IPS DF 6.9 (cell line): ENCODE data around the gene C2orf92.
"Not testable (repeated sequence)": the region's sequence is repeated elsewhere in the genome, so short reads cannot be mapped to it uniquely, and the experiment has no call there.

Source experiments
- DNase-seq: peaks from one replicate; pipeline ENCODE4 v3.0.0-alpha.2; 2013; ENCODE audit warnings: low read depth, low spot score
- H3K27ac ChIP-seq: one replicate; pipeline ENCODE4 v1.5.1; 2013; ENCODE audit warnings: low read length, control low read depth
- H3K27me3 ChIP-seq: 2 replicates; pipeline ENCODE4 v1.6.1; 2013; ENCODE audit warnings: mild to moderate bottlenecking, low read length; ENCODE audit not compliant: control insufficient read depth, insufficient read depth
- H3K36me3 ChIP-seq: 2 replicates; pipeline ENCODE4 v1.6.1; 2013; ENCODE audit warnings: low read length; ENCODE audit not compliant: control insufficient read depth, insufficient read depth
- H3K4me1 ChIP-seq: 2 replicates; pipeline ENCODE4 v1.6.1; 2013; ENCODE audit warnings: low read length; ENCODE audit not compliant: control insufficient read depth, insufficient read depth
- H3K4me3 ChIP-seq: 2 replicates; pipeline ENCODE4 v1.5.1; 2013; ENCODE audit warnings: mild to moderate bottlenecking, low read length
- H3K9me3 ChIP-seq: 2 replicates; pipeline ENCODE4 v1.6.1; 2013; ENCODE audit warnings: low read length, inconsistent platforms; ENCODE audit not compliant: control insufficient read depth, insufficient read depth
- whole genome bisulfite sequencing: extraction: QIAGEN DNeasy Blood & Tissue Kit; methylation state at CpG from one replicate; pipeline ENCODE4 v1.1.7; 2013; ENCODE audit warnings: mixed read lengths, missing lambda C conversion rate; ENCODE audit not compliant: insufficient read length, insufficient coverage; 5-methylcytosine and 5-hydroxymethylcytosine counted together

C2orf92 gene

GRCh38 chr2:97669448-97669847 lies at the start of gene C2orf92:
TSS of gene C2orf92 (plus strand) at chr2:97669713. CDS start at chr2:97669789, 76 bp downstream.
- H3K4me1 ChIP-seq = no peaks in the 10 kb centered on the region; the same call in 1 of the 2 replicates
- H3K36me3 ChIP-seq = no peaks in the 10 kb centered on the region
- H3K4me3 ChIP-seq = no peak within 1 kb of the TSS
- H3K27me3 ChIP-seq = no peaks in the 10 kb centered on the region
- no peaks in the 10 kb centered on the region for H3K9me3 ChIP-seq
- DNase-seq = no peak
- no peak within 1 kb of the TSS for H3K27ac ChIP-seq
- no CpG with 5 or more reads among the region's 6 CpGs for WGBS

GRCh38 chr2:97620492-97620891 lies 49.0 kb upstream of the C2orf92 start:
- H3K4me3 ChIP-seq = not testable (repeated sequence)
- WGBS = no CpG with 5 or more reads among the region's 1 CpG

GRCh38 chr2:97622976-97623375 lies 46.5 kb upstream of the C2orf92 start:
- not testable (repeated sequence) for H3K4me1 ChIP-seq, H3K27me3 ChIP-seq, H3K9me3 ChIP-seq, H3K36me3 ChIP-seq, H3K4me3 ChIP-seq, H3K27ac ChIP-seq, DNase-seq

More at GRCh38 chr2:97620492-97620891, 49.0 kb upstream of the C2orf92 start:
- H3K36me3 ChIP-seq, H3K9me3 ChIP-seq, DNase-seq, H3K4me1 ChIP-seq, H3K27me3 ChIP-seq, H3K27ac ChIP-seq: not testable (repeated sequence)

DNA sequence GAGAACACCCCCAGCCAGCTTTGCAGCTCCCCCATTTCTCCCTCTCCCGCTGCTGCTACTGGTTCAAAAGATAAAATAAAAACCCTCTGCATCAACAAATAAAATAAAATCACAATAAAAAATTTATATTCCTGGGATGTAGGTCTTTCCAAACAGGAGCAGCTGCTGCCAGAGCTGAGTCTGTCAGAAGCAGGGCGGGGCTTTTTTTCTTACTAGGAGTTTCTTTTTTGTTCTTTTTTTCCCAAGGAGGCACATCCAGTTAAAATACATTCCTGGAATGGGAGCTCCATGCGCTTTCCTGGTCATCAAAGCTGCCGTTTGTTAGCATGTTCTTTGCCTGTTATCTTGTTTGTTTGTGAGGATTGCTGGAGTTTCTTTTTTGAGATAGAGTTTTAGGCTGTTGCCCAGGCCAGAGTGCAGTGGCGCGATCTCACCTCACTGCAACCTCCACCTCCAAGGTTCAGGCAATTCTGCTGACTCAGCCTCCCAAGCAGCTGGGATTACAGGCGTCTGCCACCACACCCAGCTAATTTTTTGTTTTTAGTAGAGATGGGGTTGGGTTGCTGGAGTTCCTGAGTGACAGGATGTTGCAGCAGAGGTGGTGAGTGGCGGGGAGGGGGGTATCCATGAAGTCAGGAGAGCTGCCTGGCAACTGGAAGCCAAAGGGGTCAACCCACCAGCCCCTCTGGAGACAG lies 44.0 kb upstream of the C2orf92 start:
- WGBS = no CpG with 5 or more reads among the region's 8 CpGs
- H3K4me3 ChIP-seq, H3K36me3 ChIP-seq, H3K27ac ChIP-seq, H3K27me3 ChIP-seq, H3K4me1 ChIP-seq, H3K9me3 ChIP-seq, DNase-seq: not testable (repeated sequence)

- H3K4me1 ChIP-seq, H3K9me3 ChIP-seq, DNase-seq, H3K36me3 ChIP-seq, H3K4me3 ChIP-seq, H3K27ac ChIP-seq, H3K27me3 ChIP-seq: not testable (repeated sequence)
- no CpG with 5 or more reads among the region's 8 CpGs for WGBS
Measured at GRCh38 chr2:97626049-97626430, 43.5 kb upstream of the C2orf92 start.

- peaks cover 14% of the 10 kb centered on the region; the same call in 1 of the 2 replicates for H3K36me3 ChIP-seq
- H3K27ac ChIP-seq = no peak overlapping the region
- H3K27me3 ChIP-seq = no peaks in the 10 kb centered on the region
- WGBS = no CpG with 5 or more reads among the region's 4 CpGs
- H3K4me3 ChIP-seq = no peak overlapping the region
- no peaks in the 10 kb centered on the region for H3K9me3 ChIP-seq
- H3K4me1 ChIP-seq = no peaks in the 10 kb centered on the region
- DNase-seq = no peak
Measured at GRCh38 chr2:97644023-97644717, 25.3 kb upstream of the C2orf92 start.

- Histone ChIP-seq H3K27ac (no peak overlapping the region), H3K9me3 (no peaks in the 10 kb centered on the region), H3K4me3 (peak overlapping the region; percentile 96; the same call in 1 of the 2 replicates), H3K27me3 (no peaks in the 10 kb centered on the region), H3K36me3 (peaks cover 15% of the 10 kb centered on the region; the same call in 1 of the 2 replicates), H3K4me1 (no peaks in the 10 kb centered on the region)
- no peak for DNase-seq
- WGBS = no CpG with 5 or more reads among the region's 19 CpGs
Measured at GRCh38 chr2:97645112-97645694, 24.3 kb upstream of the C2orf92 start.

DNA sequence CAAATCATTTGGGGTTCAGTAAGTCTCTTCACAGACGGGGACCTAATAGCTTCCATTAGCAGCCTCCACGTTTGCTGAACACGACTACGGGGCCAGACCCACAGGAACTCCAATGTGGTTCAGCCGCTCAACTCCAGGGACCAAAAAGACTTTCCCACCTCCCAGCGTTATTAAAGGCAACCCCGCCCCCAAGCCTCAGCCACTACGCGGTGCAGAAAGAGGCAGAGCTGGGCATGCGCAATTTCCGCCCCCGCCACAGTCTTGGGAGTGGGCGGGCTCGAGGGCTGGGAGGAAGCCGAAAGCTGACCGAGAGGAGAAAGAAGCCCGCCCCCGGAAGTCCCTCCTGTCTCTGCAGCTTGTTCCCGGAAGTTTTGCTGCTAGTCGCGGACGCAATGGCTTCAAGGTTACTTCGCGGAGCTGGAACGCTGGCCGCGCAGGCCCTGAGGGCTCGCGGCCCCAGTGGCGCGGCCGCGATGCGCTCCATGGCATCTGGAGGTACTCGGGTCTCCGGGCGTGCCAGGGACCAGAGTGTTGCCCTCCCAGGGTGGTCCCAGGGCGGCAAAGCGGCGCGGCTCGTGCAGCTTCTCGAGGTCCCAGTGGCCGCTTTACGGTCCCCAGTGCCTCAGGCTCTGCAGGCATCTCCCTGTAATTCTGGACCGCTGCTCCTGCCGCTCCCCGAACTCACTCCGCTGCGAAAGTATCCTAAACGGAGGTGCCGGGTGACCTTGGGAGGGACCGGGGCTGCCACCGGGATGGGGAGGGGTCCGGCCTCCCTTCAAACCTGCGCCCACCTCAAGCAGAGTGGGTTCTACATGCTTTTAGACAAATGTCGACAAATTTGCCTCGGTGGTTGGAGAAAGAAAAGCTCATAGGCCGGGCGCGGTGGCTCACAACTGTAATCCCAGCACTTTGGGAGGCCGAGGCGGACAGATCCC lies 23.6 kb upstream of the C2orf92 start, which contains the start of gene COX5B:
COX5B (plus strand) TSS at position 368 of the 935 bp plus-strand sequence; CDS start at position 393, 25 bp downstream.
- Histone ChIP-seq H3K27me3 (no peaks in the 10 kb centered on the region), H3K36me3 (peaks cover 15% of the 10 kb centered on the region; the same call in 1 of the 2 replicates), H3K4me1 (no peaks in the 10 kb centered on the region), H3K27ac (no peak within 1 kb of the TSS), H3K4me3 (peak within 1 kb of the TSS; percentile 96), H3K9me3 (no peaks in the 10 kb centered on the region)
- peak; percentile 75 for DNase-seq
- no CpG with 5 or more reads among the region's 63 CpGs for WGBS

- no peak for DNase-seq
- H3K9me3 ChIP-seq = no peaks in the 10 kb centered on the region
- H3K27me3 ChIP-seq = no peaks in the 10 kb centered on the region
- H3K36me3 ChIP-seq = peaks cover 15% of the 10 kb centered on the region; the same call in 1 of the 2 replicates
- H3K27ac ChIP-seq = no peak overlapping the region
- WGBS = no CpG with 5 or more reads among the region's 4 CpGs
- H3K4me3 ChIP-seq = peak overlapping the region; percentile 96; the same call in 1 of the 2 replicates
- H3K4me1 ChIP-seq = no peaks in the 10 kb centered on the region
Measured at GRCh38 chr2:97646977-97647376, 22.5 kb upstream of the C2orf92 start.

GRCh38 chr2:97651114-97651513 lies 18.4 kb upstream of the C2orf92 start:
- H3K9me3 ChIP-seq = no peaks in the 10 kb centered on the region
- no peak overlapping the region for H3K27ac ChIP-seq
- no peak overlapping the region for H3K4me3 ChIP-seq
- no peak for DNase-seq
- H3K36me3 ChIP-seq = peaks cover 15% of the 10 kb centered on the region; the same call in 1 of the 2 replicates
- no peaks in the 10 kb centered on the region for H3K27me3 ChIP-seq
- no peaks in the 10 kb centered on the region for H3K4me1 ChIP-seq
- no CpG with 5 or more reads among the region's 4 CpGs for WGBS
